ENCODE data around the gene NXF1. TPM values are rescaled to one million over a fixed set of nuclear protein-coding genes. Genes with fewer than 3 reads are reported as not detected.

The NXF1 gene
- total and polyA plus RNA-seq, 2 of the 13 experiments (the other 11 are each of a cell fraction or from before 2014, with no cell fraction given): 30.4 to 30.9 TPM

DNA sequence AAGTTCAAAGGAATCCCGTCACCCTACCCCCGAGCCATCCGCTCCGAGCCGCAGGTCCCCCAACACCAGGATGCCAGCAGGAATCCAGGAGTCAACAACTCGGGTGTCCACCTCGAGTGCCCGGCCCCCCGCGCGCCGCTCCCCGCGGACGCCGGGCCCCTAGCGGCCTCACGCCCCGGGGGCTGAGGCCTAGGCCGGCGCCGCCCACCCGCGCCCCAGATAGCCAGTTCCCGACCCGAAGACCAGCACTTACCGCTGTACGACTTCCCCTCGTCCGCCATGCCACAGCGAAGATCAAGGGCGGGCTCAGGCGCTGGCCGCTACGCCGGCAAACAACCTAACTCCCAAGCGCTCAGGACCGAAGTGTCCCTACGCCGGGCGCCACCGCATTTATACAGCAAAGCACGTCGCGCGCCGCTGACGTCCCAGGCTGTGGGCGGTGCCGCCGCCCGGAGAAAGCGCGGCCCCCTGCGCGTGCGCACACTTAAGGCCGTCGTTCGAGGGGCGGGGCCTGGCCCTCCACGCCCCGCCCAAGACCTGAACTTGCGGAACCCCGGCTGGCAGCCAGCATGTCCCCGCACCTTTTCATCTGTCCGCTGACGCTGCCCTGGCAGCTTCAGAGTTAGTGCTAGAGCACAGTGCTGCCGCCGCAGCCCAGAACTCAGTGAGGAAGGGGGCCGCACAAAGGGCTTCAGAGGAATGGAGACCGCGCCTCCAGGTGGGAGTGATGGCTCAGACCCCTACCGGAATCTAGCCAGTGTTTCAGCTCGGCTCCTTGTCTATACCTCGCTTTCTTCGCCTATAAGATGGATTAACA is at the start of gene NXF1 (continued):
- TF ChIP-seq ZNF562 (CRISPR knock-in tag; IDR thresholded peaks at IDR 0.05; ENCODE audit: borderline replicate concordance): no peak
- peak; percentile 98 for TF ChIP-seq AGO1 (IDR thresholded peaks at IDR 0.05; ENCODE audit: low read depth, low read length, poor library complexity, severe bottlenecking)
- TF ChIP-seq ATF7 (IDR thresholded peaks at IDR 0.05): no peak
- no peak for TF ChIP-seq ATF7 (CRISPR knock-in tag; IDR thresholded peaks at IDR 0.05)
- TF ChIP-seq, protein P1, sequence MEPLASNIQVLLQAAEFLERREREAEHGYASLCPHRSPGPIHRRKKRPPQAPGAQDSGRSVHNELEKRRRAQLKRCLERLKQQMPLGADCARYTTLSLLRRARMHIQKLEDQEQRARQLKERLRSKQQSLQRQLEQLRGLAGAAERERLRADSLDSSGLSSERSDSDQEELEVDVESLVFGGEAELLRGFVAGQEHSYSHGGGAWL (CRISPR knock-in tag; IDR thresholded peaks at IDR 0.05): peak; percentile 90
- TF ChIP-seq SNAI1 (CRISPR knock-in tag; IDR thresholded peaks at IDR 0.05; ENCODE audit: borderline replicate concordance): no peak; the same call in 1 of the 2 replicates
- TF ChIP-seq JUND (CRISPR knock-in tag; IDR thresholded peaks at IDR 0.05): no peak
- TF ChIP-seq CBX5 (CRISPR knock-in tag; IDR thresholded peaks at IDR 0.05; ENCODE audit: borderline replicate concordance): peak; percentile 85; the same call in 1 of the 2 replicates
- TF ChIP-seq, protein P2, sequence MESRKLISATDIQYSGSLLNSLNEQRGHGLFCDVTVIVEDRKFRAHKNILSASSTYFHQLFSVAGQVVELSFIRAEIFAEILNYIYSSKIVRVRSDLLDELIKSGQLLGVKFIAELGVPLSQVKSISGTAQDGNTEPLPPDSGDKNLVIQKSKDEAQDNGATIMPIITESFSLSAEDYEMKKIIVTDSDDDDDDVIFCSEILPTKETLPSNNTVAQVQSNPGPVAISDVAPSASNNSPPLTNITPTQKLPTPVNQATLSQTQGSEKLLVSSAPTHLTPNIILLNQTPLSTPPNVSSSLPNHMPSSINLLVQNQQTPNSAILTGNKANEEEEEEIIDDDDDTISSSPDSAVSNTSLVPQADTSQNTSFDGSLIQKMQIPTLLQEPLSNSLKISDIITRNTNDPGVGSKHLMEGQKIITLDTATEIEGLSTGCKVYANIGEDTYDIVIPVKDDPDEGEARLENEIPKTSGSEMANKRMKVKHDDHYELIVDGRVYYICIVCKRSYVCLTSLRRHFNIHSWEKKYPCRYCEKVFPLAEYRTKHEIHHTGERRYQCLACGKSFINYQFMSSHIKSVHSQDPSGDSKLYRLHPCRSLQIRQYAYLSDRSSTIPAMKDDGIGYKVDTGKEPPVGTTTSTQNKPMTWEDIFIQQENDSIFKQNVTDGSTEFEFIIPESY (CRISPR knock-in tag; IDR thresholded peaks at IDR 0.05): 0 out of 2 replicates have a peak, but pooled peaks have one; percentile 33
- TF ChIP-seq, protein P3, sequence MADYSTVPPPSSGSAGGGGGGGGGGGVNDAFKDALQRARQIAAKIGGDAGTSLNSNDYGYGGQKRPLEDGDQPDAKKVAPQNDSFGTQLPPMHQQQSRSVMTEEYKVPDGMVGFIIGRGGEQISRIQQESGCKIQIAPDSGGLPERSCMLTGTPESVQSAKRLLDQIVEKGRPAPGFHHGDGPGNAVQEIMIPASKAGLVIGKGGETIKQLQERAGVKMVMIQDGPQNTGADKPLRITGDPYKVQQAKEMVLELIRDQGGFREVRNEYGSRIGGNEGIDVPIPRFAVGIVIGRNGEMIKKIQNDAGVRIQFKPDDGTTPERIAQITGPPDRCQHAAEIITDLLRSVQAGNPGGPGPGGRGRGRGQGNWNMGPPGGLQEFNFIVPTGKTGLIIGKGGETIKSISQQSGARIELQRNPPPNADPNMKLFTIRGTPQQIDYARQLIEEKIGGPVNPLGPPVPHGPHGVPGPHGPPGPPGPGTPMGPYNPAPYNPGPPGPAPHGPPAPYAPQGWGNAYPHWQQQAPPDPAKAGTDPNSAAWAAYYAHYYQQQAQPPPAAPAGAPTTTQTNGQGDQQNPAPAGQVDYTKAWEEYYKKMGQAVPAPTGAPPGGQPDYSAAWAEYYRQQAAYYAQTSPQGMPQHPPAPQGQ (CRISPR knock-in tag; IDR thresholded peaks at IDR 0.05; ENCODE audit: borderline replicate concordance): no peak
- peak; percentile 90 for TF ChIP-seq ZNF678 (CRISPR knock-in tag; IDR thresholded peaks at IDR 0.05)
- TF ChIP-seq ZSCAN20 (CRISPR knock-in tag; IDR thresholded peaks at IDR 0.05; ENCODE audit: borderline replicate concordance): peak; percentile 73; the same call in 1 of the 2 replicates
- TF ChIP-seq MED1 (CRISPR knock-in tag; IDR thresholded peaks at IDR 0.05): peak; percentile 70
- TF ChIP-seq MLLT10 (CRISPR knock-in tag; IDR thresholded peaks at IDR 0.05): no peak
- no peak for TF ChIP-seq ZNF572 (CRISPR knock-in tag; IDR thresholded peaks at IDR 0.05)
- TF ChIP-seq, protein P4, sequence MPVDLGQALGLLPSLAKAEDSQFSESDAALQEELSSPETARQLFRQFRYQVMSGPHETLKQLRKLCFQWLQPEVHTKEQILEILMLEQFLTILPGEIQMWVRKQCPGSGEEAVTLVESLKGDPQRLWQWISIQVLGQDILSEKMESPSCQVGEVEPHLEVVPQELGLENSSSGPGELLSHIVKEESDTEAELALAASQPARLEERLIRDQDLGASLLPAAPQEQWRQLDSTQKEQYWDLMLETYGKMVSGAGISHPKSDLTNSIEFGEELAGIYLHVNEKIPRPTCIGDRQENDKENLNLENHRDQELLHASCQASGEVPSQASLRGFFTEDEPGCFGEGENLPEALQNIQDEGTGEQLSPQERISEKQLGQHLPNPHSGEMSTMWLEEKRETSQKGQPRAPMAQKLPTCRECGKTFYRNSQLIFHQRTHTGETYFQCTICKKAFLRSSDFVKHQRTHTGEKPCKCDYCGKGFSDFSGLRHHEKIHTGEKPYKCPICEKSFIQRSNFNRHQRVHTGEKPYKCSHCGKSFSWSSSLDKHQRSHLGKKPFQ (CRISPR knock-in tag; IDR thresholded peaks at IDR 0.05; ENCODE audit: insufficient replicate concordance): no peak
- TF ChIP-seq, protein P5, sequence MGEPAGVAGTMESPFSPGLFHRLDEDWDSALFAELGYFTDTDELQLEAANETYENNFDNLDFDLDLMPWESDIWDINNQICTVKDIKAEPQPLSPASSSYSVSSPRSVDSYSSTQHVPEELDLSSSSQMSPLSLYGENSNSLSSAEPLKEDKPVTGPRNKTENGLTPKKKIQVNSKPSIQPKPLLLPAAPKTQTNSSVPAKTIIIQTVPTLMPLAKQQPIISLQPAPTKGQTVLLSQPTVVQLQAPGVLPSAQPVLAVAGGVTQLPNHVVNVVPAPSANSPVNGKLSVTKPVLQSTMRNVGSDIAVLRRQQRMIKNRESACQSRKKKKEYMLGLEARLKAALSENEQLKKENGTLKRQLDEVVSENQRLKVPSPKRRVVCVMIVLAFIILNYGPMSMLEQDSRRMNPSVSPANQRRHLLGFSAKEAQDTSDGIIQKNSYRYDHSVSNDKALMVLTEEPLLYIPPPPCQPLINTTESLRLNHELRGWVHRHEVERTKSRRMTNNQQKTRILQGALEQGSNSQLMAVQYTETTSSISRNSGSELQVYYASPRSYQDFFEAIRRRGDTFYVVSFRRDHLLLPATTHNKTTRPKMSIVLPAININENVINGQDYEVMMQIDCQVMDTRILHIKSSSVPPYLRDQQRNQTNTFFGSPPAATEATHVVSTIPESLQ (CRISPR knock-in tag; conservative IDR thresholded peaks at IDR 0.05): peak; percentile 81; the same call in 1 of the 2 replicates
- TF ChIP-seq, protein P6, sequence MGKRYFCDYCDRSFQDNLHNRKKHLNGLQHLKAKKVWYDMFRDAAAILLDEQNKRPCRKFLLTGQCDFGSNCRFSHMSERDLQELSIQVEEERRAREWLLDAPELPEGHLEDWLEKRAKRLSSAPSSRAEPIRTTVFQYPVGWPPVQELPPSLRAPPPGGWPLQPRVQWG (CRISPR knock-in tag; IDR thresholded peaks at IDR 0.05; ENCODE audit: borderline replicate concordance, low read depth): no peak
- TF ChIP-seq ARNTL (CRISPR knock-in tag; IDR thresholded peaks at IDR 0.05): no peak
- no peak; the same call in 1 of the 2 replicates for TF ChIP-seq FLYWCH1 (CRISPR knock-in tag; IDR thresholded peaks at IDR 0.05)
